Hematopoietic multipotent progenitor cell treated with erythropoietin and hydrocortisone succinate and interleukin-3 and kit ligand, for 15 days (in vitro differentiated cells): ENCODE results near the gene SLC26A2.

ENCODE experiments used
- DNase-seq: peaks from one replicate; pipeline ENCODE4 v3.0.0-alpha.2; 2015; ENCODE audit warnings: low spot score

SLC26A2 gene

GRCh38 chr5:149961957-149962409 lies 1.4 kb downstream of the SLC26A2 start:
- DNase-seq = peak; percentile 56

GRCh38 chr5:149962601-149963300 lies 2.2 kb downstream of the SLC26A2 start:
- no peak for DNase-seq

GRCh38 chr5:149963729-149964128 lies 3.2 kb downstream of the SLC26A2 start:
- no peak for DNase-seq

DNA sequence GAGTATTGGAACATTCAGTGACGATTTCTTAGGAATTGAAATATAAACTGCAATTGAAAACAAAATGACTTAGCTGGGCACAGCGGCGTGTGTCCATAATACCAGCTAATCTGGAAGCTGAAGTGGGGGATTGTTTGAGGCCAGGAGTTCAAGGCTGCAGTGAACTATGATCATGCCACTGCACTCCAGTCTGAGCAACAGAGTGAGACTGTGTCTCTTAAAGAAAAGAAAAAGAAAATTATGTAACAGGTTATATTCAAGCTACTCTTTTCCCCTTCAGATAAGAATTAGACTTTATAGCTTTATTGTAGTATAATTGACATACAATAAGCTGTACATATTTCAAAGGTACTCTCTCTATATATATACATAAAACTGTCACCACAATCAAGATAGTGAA lies 6.4 kb downstream of the SLC26A2 start:
- DNase-seq = no peak

GRCh38 chr5:149969181-149969930 lies 8.8 kb downstream of the SLC26A2 start:
- no peak for DNase-seq

DNA sequence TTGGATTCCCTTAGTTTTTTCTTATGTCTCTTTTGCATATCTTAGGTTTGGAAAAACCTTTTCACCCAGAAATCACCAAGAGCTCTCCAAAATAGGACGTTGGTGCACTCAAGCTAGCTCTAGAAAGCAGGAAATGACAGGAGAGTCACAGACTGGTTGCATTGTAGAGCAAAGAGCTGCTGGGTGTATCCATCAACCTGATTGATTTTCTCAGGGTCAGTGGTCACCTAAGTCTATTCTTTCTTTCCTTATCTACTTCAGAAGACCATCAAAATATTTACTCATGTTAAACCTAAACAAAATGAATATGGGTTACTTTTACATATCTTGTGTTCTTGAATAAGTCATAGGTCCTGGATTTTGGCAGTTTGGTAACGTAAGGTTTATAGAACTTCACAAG lies 14.9 kb downstream of the SLC26A2 start:
- DNase-seq = no peak

GRCh38 chr5:149979896-149980295 lies 19.3 kb downstream of the SLC26A2 start:
- no peak for DNase-seq

- DNase-seq = no peak
These were observed 20.6 kb downstream of the SLC26A2 start for GRCh38 chr5:149981206-149981605.

GRCh38 chr5:149982505-149982904 lies 21.9 kb downstream of the SLC26A2 start:
- no peak for DNase-seq

- no peak for DNase-seq
These were observed 27.6 kb downstream of the SLC26A2 start for GRCh38 chr5:149988126-149988525.

DNA sequence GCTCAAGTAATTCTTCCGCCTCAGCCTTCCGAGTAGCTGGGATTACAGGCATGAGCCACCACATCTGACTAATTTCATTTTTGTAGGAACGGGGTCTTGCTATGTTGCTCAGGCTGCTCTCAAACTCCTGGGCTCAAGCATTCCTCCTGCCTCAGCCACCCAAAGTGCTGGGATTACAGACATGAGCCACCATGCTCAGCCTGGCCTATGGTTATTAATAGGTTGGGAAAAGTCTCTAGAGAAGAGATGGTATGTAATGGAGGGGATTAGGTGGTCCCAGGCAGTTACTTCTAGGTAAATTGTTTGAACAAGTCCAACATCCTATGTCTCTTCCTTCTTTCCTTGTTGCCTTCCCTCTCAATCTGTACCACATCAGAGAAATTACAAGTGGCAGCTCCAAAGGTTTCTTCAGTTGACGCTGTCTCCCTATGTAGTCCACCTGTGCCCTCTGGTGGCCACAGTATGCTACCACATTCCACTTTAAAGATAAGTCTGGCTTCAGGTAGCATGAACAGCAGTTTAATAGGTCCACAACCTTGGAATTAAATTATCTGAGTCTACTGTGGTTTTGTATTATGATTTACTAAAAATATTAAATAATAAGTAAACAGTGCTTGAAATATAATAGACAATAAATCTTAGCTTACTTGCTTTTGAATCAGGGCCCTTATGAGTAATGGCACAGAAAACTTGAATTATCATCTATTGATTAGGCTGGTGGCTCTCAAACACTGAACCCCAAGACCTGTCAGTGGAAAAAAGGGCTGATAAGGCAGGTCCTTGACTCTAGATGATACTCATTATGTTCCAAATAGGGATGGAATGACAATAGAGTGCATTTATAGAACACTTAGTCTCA lies 30.2 kb downstream of the SLC26A2 start:
- peak; percentile 88 for DNase-seq

GRCh38 chr5:149993471-149993870 lies 32.9 kb downstream of the SLC26A2 start:
- DNase-seq = no peak

- DNase-seq = no peak
These were observed 35.0 kb downstream of the SLC26A2 start for GRCh38 chr5:149995385-149996204.

DNA sequence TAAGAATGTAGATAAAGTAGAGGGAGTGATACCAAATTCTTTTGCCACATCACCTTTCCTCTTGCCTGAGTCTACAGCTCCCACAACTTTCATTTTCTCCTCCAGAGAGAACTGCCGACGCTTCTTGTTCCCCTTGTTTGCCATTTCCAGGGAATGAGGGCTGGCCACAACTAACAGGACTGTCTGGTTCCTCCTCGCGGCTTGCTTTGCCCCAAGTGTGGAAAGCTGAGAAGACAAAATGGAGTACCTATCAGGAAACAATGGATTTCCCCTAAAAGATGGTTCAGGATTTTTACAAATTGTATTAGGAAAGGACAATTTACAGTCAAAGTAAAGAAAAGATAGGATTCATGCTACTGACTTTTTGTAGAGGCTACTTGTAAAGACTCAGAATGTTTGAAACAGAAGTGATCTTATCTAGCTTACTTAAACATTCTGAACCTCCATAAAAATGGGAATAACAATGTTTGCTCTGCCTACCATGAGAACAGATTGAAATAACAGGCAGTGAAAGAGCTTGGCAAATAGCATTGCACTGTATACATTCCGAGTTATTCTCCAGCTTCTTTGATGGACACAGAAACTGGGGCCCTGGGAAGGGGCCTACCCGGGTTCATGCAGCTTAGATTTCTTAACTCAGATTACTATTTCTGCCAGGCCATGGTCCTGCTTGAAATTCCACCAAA lies 35.8 kb downstream of the SLC26A2 start:
- no peak for DNase-seq

- no peak for DNase-seq
These were observed 37.7 kb downstream of the SLC26A2 start for GRCh38 chr5:149998281-149998680.

GRCh38 chr5:149999359-149999758 lies 38.8 kb downstream of the SLC26A2 start:
- DNase-seq = no peak

DNA sequence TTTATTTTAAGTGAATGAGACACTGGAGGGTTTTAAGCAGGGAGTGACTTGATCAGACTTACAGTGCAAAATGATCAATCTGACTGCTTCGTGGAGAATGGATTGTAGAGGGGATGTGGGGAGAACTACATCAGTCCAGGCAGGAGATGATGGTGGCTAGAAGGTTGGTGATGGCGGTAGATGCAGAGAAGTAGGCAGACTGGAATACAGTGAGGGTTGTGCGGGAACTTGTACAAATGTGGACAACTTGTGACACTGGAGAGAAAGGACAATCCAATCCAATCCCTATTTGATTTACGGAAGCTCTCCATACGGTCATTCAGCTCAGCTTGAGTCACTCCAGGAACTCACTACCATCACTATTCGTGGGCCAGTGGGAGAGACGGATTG lies 39.3 kb downstream of the SLC26A2 start:
- DNase-seq = no peak

- DNase-seq = peak; percentile 67
These were observed 39.9 kb downstream of the SLC26A2 start, which contains the start of the genes HMGXB3 and TIGD6 for GRCh38 chr5:150000256-150000989. Gene HMGXB3 (plus strand): TSS chr5:150000739. CDS start chr5:150004853, 4,114 bp downstream. Gene TIGD6 (minus strand): TSS chr5:150000654. CDS start chr5:149996348, 4,306 bp downstream.

GRCh38 chr5:150000990-150001659 lies 40.6 kb downstream of the SLC26A2 start:
- peak; percentile 44 for DNase-seq
